GM23248 (cell line): ENCODE data around the gene GJA4.

Source experiments
- EZH2 ChIP-seq: fragments of 200-600 bp; sonication (generic); IDR thresholded peaks from 2 replicates; pipeline ENCODE4 v1.6.1; 2018; ENCODE audit warnings: antibody characterized with exemption, mild to moderate bottlenecking; ENCODE audit not compliant: insufficient read depth, poor library complexity, severe bottlenecking
- EZH2phosphoT487 ChIP-seq: fragments of 200-600 bp; sonication (generic); IDR thresholded peaks from 2 replicates; pipeline ENCODE4 v1.6.1; 2018; ENCODE audit warnings: antibody characterized with exemption, moderate library complexity, mild to moderate bottlenecking, low read depth; ENCODE audit not compliant: insufficient read depth

GRCh38 chr1:34784751-34785221, 8.0 kb upstream of the GJA4 start:
- no peak for TF ChIP-seq EZH2
- TF ChIP-seq EZH2phosphoT487 = no peak
